HG02885 (cell line): Measurements from ENCODE around the gene ETHE1.
A peak's percentile ranks its signal among the peaks of the same experiment; 100 is the strongest.

Experiments
- ATAC-seq: cut with Tn5 transposase; IDR thresholded peaks from one replicate; pipeline ENCODE4 v1.9.1; 2021; ENCODE audit warnings: mild to moderate bottlenecking; ENCODE audit not compliant: unreplicated experiment, poor library complexity

The ETHE1 gene

DNA sequence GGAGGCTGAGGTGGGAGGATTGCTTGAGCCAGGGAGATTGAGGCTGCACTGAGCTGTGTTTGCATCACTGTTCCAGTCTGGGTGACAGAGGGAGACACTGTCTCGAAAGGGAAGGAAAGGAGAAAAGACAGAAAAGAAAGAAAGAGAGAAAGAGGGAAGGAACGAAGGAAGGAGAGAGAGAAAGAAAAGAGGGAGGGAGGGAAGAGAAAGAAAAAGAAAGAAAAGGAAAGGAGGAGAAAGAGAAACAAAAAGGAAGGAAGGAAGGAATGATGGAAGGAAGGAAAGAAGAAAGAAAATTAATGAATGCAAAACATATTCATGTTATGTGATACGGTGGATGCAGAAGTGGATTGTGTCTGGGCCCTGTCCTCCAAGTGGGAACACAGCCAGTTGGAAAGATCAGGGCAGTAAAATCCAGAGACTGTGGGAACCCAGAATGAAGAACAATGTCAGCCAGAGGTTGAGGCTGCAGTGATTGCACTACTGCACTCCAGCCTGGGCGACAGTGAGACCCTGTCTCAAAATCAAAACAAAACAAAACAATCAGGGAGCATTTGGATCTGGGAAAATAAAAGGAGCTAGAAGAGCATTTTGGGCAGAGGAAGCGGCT is 28.7 kb downstream of the ETHE1 start:
- ATAC-seq = no peak

DNA sequence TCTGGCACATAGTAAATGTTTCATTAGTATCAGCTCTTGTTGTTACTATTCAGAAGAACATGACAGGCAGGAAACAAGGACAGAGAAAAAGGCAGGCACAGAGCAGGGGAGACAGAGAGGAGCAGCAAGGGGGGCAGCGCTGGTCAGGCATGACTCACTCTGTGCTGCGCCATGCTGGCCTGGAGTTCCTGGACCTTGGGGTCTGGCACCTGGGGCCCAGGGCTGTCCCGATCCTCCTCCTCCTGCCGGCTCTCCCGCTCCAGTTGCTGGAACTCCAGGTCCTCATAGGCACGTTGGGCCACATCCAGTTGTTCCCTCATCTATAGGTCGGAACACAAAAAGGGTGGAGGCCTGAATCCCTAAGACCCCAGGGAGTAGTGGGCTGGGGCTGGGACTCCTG is 30.0 kb downstream of the ETHE1 start:
- no peak for ATAC-seq

DNA sequence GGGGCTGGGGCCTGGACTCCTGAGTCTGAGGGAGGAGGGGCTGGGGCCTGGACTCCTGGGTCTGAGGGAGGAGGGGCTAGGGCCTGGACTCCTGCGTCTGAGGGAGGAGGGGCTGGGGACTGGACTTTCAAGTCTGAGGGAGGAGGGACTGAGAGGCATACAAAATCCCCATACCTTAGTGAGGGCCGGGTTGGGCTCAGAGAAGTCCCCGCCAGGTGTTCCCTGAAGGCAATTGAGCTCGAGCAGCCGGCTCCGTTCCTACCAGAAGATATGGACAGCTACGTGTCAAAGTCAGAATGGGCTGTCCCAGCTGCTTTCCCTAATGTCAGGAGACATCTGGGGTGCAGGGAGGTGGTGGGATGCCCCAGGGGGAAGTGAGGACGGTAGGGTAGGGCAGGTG is 31.9 kb downstream of the ETHE1 start:
- ATAC-seq = no peak

DNA sequence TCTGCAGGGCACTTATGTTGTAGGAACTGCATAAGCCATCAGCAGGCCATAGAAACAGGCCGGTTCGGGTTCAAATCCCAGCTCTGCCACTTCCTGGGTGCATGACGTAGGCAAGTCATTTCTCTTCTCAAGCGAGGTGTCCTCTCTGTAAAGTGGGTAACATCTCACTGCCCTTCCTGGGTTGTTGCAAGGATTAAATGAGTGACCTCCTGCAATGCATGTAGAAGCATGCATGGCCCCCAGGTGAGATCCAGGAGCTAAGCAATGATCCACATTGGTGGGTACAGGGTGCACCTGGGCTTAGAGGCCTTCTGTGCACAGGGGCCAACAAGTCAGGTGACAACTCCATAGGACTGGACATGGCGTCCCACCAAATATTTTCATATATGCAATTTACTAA is 36.2 kb downstream of the ETHE1 start:
- ATAC-seq = no peak

DNA sequence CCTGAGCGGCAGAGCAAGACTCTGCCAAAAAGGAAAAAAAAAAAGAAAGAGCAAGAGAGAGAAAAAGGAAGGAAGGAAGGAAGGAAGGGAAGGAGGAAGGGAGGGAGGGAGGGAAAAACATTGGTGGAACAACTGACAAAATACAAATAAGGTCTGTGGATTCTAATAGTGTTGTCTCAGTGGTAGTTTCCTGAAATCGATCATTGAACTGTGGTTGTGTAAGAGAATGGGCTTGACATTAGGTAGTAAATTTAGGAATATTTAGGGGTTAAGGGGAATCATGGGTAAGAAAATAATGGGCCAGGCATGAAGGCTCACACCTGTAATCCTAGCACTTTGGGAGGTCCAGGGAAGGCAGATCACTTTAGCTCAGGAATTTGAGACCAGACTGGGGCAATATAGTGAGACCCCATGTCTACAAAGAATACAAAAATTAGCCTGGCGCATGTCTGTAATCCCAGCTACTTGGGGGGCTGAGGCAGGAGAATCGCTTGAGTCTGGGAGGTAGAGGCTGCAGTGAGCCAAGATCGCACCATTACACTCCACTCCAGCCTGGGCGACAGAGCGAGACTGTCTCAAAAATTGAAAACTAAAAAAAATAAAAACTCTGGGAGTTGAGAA is 36.9 kb downstream of the ETHE1 start:
- no peak for ATAC-seq

DNA sequence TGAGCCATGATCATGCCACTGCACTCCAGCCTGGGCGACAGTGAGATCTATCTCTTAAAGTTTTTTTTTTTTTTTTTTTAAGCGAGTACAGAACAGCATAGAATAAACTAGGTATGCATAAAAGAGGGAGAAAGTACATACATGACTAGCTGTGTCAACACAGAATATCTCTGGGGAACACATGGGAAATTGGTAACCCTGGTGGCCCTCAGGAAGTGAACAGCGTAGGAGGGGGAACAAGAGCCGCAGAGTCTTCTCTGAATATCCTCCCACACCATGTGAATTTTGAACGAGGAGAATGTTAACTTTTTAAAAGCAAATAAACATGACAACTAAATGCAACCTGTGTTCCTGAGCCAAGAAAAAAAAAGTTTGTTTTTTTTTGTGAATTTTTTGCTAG is 37.7 kb downstream of the ETHE1 start:
- ATAC-seq = peak; percentile 62

DNA sequence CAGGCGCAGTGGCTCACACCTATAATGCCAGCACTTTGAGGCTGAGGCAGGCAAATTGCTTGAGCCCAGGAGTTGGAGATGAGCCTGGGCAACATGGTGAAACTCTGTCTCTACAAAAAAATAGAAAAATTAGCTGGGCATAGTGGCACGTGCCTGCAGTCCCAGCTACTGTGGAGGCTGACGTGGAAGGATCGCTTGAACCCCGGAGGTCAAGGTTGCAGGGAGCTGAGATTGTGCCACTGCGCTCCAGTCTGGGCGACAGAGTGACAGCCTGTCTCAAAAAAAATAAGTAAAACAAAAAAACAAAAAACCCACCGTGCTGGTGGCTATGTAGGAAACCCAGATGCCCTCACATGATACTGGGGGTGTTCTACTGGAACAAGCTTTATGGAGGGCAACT is 38.8 kb downstream of the ETHE1 start:
- no peak for ATAC-seq

DNA sequence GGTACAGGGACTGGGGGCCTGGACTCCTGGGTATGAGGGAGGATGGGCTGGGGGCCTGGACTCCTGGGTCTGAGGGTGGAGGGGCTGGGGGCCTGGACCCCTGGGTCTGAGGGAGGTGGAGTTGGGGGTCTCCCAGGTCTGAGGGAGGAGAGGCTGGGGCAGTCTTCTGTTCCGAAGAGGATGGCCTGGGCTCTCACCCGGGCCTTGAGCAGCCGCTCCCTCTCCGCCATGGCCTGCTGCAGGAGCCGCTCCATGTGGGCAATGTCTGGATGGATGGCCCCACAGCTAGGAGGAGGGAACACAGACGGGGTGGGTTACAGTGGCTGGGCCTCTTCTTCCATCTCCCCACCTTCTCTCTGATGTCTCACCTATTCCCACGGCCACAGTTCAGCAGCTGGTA is 40.6 kb downstream of the ETHE1 start:
- ATAC-seq = no peak

DNA sequence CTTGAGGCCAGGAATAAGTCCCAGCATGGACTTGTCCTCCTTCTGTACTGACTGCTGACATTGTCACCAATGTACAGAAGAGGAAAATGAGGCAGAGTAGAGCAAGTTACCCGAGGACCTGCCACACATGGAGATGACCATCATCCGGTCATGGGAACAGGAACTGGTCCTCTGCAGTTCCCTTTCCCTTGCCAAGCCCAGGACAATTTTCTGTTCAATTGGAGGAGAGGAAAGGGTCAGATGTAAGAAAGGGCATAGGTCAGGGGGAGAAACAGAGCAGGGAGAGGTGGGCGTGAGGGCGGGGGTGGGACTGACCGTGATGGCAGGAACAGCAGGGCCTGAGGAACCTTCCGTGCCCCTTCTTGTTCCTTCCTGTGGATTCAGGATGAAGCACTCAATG is 41.0 kb downstream of the ETHE1 start:
- no peak for ATAC-seq

DNA sequence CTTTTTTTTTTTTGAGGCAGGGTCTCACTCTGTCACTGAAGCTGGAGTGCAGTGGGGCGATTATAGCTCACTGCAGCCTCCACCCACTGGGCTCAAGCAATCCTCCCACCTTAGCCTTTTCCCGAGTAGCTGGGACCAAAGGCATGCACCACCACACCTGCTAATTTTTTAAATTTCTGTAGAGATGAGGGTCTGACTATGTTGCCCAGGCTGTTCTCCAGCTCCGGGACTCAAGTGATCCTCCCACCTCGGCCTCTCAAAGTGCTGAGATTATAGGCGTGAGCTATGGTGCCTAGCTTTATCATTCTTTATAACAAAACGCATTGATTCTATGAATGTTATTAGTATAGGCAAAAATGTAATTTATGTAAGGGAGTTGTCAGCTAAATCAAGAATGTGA is 43.7 kb downstream of the ETHE1 start:
- ATAC-seq = no peak

DNA sequence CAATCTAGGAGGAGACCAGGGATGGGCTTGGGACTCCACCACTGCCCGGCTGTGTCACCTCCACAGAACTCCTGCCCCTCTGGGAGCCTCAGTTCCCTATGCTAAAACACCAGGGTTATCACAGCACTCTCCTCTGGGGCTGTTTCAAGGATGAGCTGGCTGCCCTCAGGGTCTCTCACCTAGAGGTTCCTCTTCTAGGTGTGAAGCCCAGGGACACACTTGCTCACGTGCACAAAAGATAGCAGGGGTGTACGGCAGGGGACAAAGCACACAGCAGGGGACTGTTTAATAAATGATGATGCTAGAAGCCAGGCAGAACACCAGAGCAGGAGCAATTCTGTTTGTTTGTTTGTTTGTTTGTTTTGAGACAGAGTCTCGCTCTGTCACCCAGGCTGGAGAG is 44.8 kb downstream of the ETHE1 start:
- no peak for ATAC-seq

DNA sequence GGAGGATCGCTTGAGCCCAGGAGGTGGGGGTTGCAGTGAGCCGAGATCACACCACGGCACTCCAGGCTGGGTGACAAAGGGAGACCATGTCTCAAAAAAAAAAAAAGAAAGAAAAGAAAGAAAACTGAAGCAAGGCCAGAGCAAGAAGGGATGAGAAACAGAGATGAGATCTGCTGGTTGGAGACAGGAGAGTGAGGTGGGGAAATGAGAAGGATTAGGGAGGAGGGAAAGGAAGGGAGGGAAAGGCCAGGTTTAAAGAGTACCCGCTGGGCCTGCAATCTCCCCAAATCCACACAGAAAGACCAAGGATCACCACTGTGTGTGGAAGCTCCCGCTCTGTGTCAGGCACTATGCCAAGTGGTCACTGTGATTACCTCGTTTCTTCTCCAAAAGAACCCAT is 45.3 kb downstream of the ETHE1 start:
- no peak for ATAC-seq

DNA sequence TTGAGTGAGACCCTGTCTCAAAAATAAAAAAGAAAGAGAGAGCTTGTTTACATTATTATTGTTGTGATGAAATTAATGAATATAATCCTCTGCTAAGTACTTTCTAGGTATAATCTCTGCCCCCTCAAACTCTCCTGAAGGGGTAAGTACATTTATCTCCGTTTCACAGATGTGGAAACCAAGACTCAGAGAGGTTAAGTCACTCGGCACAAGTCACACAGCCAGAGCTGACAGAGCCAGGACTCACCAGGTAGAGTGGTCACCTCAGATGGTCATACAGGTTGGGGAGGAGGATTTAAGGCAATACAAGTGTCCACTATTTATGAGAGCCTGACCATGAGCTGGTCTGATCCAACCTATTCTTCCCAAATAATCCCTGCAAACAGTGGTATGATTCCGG is 46.4 kb downstream of the ETHE1 start:
- no peak for ATAC-seq

DNA sequence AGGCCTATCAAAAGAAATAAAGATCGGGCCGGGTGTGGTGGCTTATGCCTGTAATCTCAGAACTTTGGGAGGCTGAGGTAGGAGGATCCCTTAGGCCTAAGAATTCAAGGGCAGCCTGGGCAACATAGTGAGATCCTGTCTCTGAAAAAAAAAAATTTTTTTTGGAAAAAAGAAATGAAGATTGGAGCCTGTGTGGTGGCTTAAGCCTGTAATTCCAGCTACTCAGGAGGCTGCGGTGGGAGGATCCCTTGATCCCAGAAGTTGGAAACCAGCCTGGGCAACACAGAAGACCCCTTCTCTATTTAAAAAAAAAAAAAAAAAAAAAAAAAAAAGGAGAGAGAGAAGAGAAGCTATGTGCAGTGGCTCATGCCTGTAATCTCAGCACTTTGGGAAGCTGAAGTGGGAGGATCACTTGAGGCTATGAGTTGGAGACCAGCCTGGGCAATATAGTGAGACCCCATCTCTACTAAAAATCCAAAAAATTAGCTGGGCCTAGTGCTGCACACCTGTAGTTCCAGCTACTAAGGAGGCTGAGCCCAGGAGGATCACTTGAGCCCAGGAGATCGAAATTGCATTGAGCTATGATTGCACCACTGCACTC is 46.9 kb downstream of the ETHE1 start:
- no peak for ATAC-seq

DNA sequence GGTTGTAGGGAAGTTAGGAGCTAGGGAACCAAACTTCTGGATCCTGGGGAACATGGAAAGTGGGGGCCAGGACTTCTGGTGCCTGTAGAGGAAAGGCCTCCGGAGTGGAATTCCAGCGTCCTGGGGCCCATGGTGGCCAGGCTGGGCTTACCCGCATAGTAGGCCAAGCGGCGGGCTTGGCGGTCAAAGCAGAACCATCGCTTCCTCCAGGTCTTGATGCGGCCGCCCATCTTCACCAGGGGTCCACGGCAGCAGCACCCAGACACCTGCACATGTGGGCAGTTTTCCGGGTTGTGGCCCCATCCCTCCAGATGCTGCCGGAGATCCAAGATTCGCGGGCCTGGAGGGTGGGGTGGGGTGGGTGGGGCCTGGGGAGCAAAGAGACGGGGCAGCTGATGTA is 47.8 kb downstream of the ETHE1 start:
- ATAC-seq = no peak

DNA sequence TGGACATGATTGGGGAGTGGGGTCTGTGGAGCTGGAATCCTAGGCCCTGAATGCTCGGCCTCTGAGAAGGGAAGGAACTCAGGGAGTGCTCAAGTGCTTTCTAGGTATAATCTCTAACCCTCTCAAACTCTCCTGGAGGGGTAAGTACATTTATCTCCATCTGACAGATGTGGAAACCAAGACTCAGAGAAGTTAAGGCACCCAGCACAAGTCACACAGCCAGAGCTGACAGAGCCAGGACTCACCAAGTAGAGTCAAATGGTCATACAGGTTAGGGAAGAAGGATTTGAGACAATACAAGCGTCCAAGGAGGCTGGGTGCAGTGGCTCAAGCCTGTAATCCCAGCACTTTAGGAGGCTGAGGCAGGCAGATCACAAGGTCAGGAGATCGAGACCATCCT is 48.7 kb downstream of the ETHE1 start:
- no peak for ATAC-seq

DNA sequence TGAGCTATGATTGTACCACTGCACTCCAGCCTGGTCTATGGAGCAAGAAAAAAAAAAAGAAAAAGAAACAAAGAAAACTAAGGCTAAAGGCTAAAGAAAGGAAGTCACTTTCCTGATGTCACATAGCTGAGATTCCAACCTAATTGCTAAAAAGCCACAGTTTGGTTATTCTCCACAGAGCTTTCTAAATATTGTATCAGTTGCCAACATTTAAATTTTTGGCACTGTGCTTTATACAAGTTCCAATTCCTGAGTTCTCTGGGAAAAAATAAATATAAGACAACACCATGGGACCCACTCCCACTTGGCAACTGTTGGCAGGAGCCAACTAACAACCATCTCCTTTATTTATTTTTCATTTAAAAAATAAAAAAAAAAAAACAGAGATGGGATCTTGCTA is 50.4 kb downstream of the ETHE1 start:
- no peak for ATAC-seq

DNA sequence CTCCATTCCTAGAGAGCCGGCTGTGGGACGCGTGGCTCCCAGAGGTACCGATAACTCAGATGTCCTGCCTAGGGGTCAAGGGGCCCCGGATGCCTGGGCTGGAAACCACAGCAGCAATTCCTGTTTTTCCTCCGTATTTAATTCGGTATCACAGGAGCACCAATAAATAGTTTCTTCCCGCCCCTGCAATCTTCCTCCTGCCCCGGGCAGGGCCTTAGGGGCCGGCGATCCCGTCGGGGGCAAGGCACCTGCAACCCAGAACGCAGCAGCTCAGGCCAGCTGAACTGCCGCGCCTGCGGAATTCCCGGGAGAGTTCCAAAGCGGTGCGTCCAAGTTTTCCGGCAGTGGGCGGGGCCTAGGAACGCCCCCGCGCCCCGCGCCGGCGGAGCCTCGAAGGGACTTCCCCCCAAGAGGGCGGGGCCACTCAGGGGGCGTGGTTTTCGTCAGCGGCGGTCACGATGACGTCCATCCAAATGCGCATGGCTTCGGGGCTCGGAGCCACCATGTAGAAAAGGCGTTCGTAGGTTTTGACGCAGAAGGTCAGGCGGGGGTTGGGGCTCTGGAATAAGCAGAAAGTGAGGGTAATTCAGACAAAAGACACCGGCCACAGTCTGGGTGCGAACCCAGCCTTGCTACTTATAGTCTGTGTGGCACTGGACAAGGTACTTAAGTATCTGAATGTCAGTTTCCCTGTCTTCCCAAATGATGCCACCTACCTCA is 51.9 kb downstream of the ETHE1 start:
- peak; percentile 75 for ATAC-seq

DNA sequence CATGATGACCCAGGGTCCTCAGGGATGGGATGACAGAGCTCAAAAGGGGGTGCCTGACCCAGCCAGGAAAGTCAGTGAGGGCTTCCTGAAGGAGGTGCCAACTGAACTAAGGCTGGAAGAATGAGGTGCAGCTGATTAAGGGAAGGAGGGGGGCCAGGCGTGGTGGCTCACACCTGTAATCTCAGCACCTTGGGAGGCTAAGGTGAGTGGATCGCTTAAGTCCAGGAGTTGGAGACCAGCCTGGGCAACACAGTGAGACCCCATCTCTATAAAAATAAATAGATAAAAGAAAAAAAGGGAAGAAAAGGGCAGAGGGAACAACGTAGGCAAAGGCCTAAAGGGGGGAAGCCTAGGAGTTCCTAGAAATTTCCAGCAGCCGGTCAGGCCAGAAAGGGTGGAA is 52.5 kb downstream of the ETHE1 start:
- ATAC-seq = no peak

DNA sequence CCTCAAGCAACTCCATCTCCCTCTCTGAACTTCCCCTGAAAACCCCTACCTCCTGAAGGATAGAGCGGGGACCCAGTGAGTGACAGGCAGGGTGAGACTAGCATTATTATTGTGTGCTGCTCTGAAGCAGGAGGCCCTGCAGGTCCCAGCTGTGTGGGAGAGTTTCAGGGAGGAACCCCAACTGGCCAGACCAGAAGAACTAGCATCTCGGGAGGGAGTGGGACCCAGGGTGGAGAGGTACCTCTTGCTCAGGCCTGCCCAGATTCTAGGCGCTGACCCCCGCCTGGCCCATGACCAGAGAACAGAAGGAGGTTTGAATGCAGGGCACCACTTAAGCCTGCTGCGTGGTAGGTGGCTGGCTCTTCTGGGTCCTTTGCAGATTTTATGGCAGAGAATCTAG is 55.9 kb downstream of the ETHE1 start:
- ATAC-seq = no peak

DNA sequence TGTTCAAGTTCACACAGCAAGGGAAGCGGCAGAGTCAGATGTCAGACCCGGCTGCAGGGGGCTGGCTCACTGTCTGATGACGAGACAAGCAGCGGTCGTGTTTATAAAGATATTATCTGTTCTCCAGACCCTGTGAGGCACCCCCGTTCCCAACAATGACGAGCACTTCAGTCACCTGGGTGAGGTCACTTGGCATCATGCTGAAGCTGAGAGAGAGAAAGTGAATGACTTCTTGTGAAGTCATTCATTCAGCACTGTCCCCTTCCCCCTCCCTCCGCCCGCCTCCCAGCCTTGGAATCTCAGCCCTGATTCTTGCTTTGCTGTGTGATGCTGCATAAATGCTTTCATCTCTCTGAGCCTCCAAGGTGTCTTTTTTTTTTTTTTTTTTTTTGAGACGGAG is 56.7 kb downstream of the ETHE1 start:
- ATAC-seq = no peak

DNA sequence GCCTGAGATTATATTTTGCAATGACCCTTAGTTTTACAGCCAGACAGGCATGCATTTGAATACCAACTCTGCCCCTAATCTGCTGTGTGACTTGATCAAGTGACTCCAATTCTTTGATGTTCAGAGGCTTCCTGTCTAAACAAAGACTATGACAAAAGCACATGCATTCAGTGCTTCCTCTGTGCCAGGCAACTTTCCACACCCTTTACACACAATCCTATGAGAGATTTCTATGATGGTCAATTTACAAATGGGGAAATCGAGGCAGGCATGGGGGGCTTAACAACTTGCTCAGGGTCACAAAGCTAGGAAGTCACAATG is 57.9 kb downstream of the ETHE1 start:
- ATAC-seq = no peak
